H1 (cell line): ENCODE results near the gene LAMB3. TPM values are rescaled to one million over a fixed set of nuclear protein-coding genes. Genes with fewer than 3 reads are reported as not detected.
A peak's percentile ranks its signal among the peaks of the same experiment; 100 is the strongest.

ENCODE experiments used
- CTCF ChIA-PET: fragments of 300-600 bp; sonication (Branson Sonifier 250); formaldehyde crosslinking; loops from one replicate; lab custom pipeline; 2021; ENCODE audit not compliant: partially characterized antibody; lab: Charles Lee
- POLR2A ChIA-PET: fragments of 300-600 bp; sonication (Branson Sonifier 250); formaldehyde crosslinking; loops from one replicate; lab custom pipeline; 2021; ENCODE audit warnings: inconsistent platforms; ENCODE audit not compliant: partially characterized antibody; lab: Charles Lee
- DNase-seq, 2 experiments: peaks; one replicate each; pipeline versions ENCODE4 v3.0.0 to v3.0.0-alpha.2; 2010 to 2022; ENCODE audit warnings: low spot score in 2 of 2, low read depth in 1 of 2, mixed read lengths in 1 of 2
- FAIRE-seq: peaks from 2 replicates; lab custom pipeline; 2011; peaks lifted over from hg19 to GRCh38; lab: Jason Lieb, UNC
- H2AFZ ChIP-seq: 2 replicates; pipeline ENCODE4 v1.8.1; 2012; ENCODE audit warnings: low read length, inconsistent platforms
- H2AK5ac ChIP-seq: 2 replicates; pipeline ENCODE4 v1.6.1; 2013; ENCODE audit warnings: low read depth, low read length
- H2BK120ac ChIP-seq: replicated peaks from 2 replicates; pipeline ENCODE3; 2013; ENCODE audit warnings: low read depth, low read length, inconsistent platforms
- H2BK12ac ChIP-seq: 2 replicates; pipeline ENCODE4 v1.6.1; 2013; ENCODE audit warnings: low read depth, low read length
- H2BK15ac ChIP-seq: 2 replicates; pipeline ENCODE4 v1.6.1; 2013; ENCODE audit warnings: low read length
- H2BK20ac ChIP-seq: 2 replicates; pipeline ENCODE4 v1.6.1; 2013; ENCODE audit warnings: low read length
- H2BK5ac ChIP-seq: 2 replicates; pipeline ENCODE4 v1.6.1; 2013; ENCODE audit warnings: low read depth, low read length
- H3K14ac ChIP-seq: 2 replicates; pipeline ENCODE4 v1.6.1; 2013; ENCODE audit warnings: inconsistent platforms; ENCODE audit not compliant: insufficient read length
- H3K18ac ChIP-seq: 2 replicates; pipeline ENCODE4 v1.6.1; 2013; ENCODE audit warnings: low read length; ENCODE audit errors: extremely low read depth
- H3K23ac ChIP-seq: 2 replicates; pipeline ENCODE4 v1.6.1; 2013; ENCODE audit warnings: inconsistent platforms; ENCODE audit not compliant: insufficient read length
- H3K23me2 ChIP-seq: 2 replicates; pipeline ENCODE4 v1.6.1; 2013; ENCODE audit warnings: low read depth, low read length
- H3K27ac ChIP-seq: 2 replicates; pipeline ENCODE4 v1.6.1; 2011; ENCODE audit warnings: low read depth, low read length, inconsistent platforms
- H3K27me3 ChIP-seq, 4 experiments: replicated peaks in 1 of 4; 1 replicate in 1 of 4; 2 replicates in 3 of 4; pipeline versions ENCODE4 v1.6.1 to v1.8.1; 2011 to 2013; ENCODE audit warnings: low read length in 3 of 4, mild to moderate bottlenecking in 3 of 4, inconsistent platforms in 2 of 4, mixed read lengths in 2 of 4, moderate library complexity in 1 of 4; ENCODE audit not compliant: control insufficient read depth in 3 of 4, insufficient read depth in 3 of 4; ENCODE audit errors: extremely low read depth in 1 of 4
- H3K36me3 ChIP-seq, 4 experiments: 2 replicates each; pipeline versions ENCODE4 v1.6.1 to v1.8.1; 2011 to 2013; ENCODE audit warnings: mild to moderate bottlenecking in 4 of 4, low read length in 3 of 4, moderate library complexity in 2 of 4, control low read depth in 1 of 4, inconsistent platforms in 1 of 4; ENCODE audit not compliant: insufficient read depth in 4 of 4, control insufficient read depth in 2 of 4
- H3K4ac ChIP-seq: replicated peaks from 2 replicates; pipeline ENCODE3; 2013; ENCODE audit warnings: low read length, low read depth, mixed read lengths, inconsistent platforms; ENCODE audit not compliant: insufficient read length
- H3K4me1 ChIP-seq, 4 experiments: replicated peaks in 1 of 4; 1 replicate in 1 of 4; 2 replicates in 3 of 4; pipeline versions ENCODE4 v1.6.1 to v1.8.1; 2011 to 2013; ENCODE audit warnings: low read length in 3 of 4, inconsistent platforms in 2 of 4, mixed read lengths in 1 of 4; ENCODE audit not compliant: insufficient read depth in 4 of 4, control insufficient read depth in 3 of 4
- H3K4me2 ChIP-seq, 2 experiments: 2 replicates each; pipeline versions ENCODE4 v1.6.1 to v1.8.1; 2011 to 2013; ENCODE audit warnings: low read depth in 2 of 2, low read length in 2 of 2, control low read depth in 1 of 2, inconsistent platforms in 1 of 2, mild to moderate bottlenecking in 1 of 2; ENCODE audit not compliant: insufficient read depth in 1 of 2
- H3K4me3 ChIP-seq, 4 experiments: fragments of 200-600, 300-600 bp in 1 of 4; sonication (generic), shearing (Covaris generic), sonication (Bioruptor Twin) in 1 of 4; 2 replicates each; pipeline versions ENCODE4 v1.5.1 to v1.8.1; 2011 to 2016; ENCODE audit warnings: low read length in 4 of 4, low read depth in 3 of 4, control low read depth in 2 of 4, inconsistent platforms in 2 of 4, mild to moderate bottlenecking in 2 of 4, mixed read lengths in 1 of 4, moderate library complexity in 1 of 4; ENCODE audit not compliant: insufficient read depth in 2 of 4; ENCODE audit errors: extremely low read depth in 1 of 4
- H3K56ac ChIP-seq: replicated peaks from 2 replicates; pipeline ENCODE3; 2013; ENCODE audit warnings: low read depth, mild to moderate bottlenecking, mixed read lengths, low read length, inconsistent platforms; ENCODE audit not compliant: insufficient read length
- H3K79me1 ChIP-seq: 2 replicates; pipeline ENCODE4 v1.6.1; 2013; ENCODE audit warnings: low read depth, low read length, control low read depth
- H3K79me2 ChIP-seq, 2 experiments: 2 replicates each; pipeline versions ENCODE4 v1.6.1 to v1.8.1; 2012 to 2013; ENCODE audit warnings: low read length in 2 of 2, mild to moderate bottlenecking in 2 of 2, inconsistent platforms in 1 of 2; ENCODE audit not compliant: insufficient read depth in 2 of 2, control insufficient read depth in 1 of 2
- H3K9ac ChIP-seq, 4 experiments: replicated peaks in 1 of 4; 1 replicate in 1 of 4; 2 replicates in 3 of 4; pipeline versions ENCODE4 v1.6.1 to v1.8.1; 2011 to 2013; ENCODE audit warnings: low read depth in 3 of 4, low read length in 3 of 4, control low read depth in 2 of 4, mild to moderate bottlenecking in 2 of 4, moderate library complexity in 2 of 4, inconsistent platforms in 1 of 4; ENCODE audit errors: extremely low read depth in 1 of 4
- H3K9me3 ChIP-seq, 2 experiments: 2 replicates each; pipeline versions ENCODE4 v1.6.1 to v1.8.1; 2012 to 2013; ENCODE audit warnings: mild to moderate bottlenecking in 2 of 2, moderate library complexity in 2 of 2, control low read depth in 1 of 2, inconsistent platforms in 1 of 2, low read depth in 1 of 2, low read length in 1 of 2, mixed read lengths in 1 of 2; ENCODE audit not compliant: insufficient read depth in 2 of 2
- H4K20me1 ChIP-seq, 2 experiments: replicated peaks in 1 of 2; 2 replicates each; pipeline versions ENCODE3 to v1.8.1; 2011 to 2013; ENCODE audit warnings: inconsistent platforms in 2 of 2, low read length in 2 of 2, mild to moderate bottlenecking in 1 of 2; ENCODE audit not compliant: insufficient read depth in 2 of 2, control insufficient read depth in 1 of 2
- H4K5ac ChIP-seq: 2 replicates; pipeline ENCODE4 v1.6.1; 2013; ENCODE audit warnings: low read length, low read depth, mixed read lengths, inconsistent platforms; ENCODE audit not compliant: insufficient read length
- H4K8ac ChIP-seq: 2 replicates; pipeline ENCODE4 v1.8.0; 2013; ENCODE audit warnings: mild to moderate bottlenecking, moderate library complexity, low read length, inconsistent platforms; ENCODE audit not compliant: insufficient read depth; ENCODE audit errors: extremely low read depth
- H4K91ac ChIP-seq: replicated peaks from 2 replicates; pipeline ENCODE3; 2013; ENCODE audit warnings: low read length, mixed read lengths, inconsistent platforms; ENCODE audit not compliant: insufficient read length
- ATF2 ChIP-seq: IDR thresholded peaks from 2 replicates; pipeline ENCODE4 v1.6.1; 2012; ENCODE audit warnings: low read length, inconsistent platforms
- ATF3 ChIP-seq: IDR thresholded peaks from 2 replicates; pipeline ENCODE4 v1.6.1; 2011; ENCODE audit warnings: low read depth, mild to moderate bottlenecking, low read length; ENCODE audit not compliant: insufficient read depth
- GABPA ChIP-seq: IDR thresholded peaks from 2 replicates; pipeline ENCODE4 v1.6.1; 2011; ENCODE audit warnings: mild to moderate bottlenecking, low read length, moderate library complexity, borderline replicate concordance; ENCODE audit not compliant: insufficient read depth
- JUN ChIP-seq: IDR thresholded peaks from 2 replicates; pipeline ENCODE4 v1.6.1; 2011; ENCODE audit warnings: low read depth, mild to moderate bottlenecking, improper control_type of control experiment, low read length
- JUND ChIP-seq: IDR thresholded peaks from 2 replicates; pipeline ENCODE4 v1.6.1; 2011; ENCODE audit warnings: mild to moderate bottlenecking, improper control_type of control experiment, low read length
- KDM4A ChIP-seq: IDR thresholded peaks from one replicate; pipeline ENCODE4 v1.7.1; 2012; ENCODE audit warnings: low read depth, mild to moderate bottlenecking, moderate library complexity, low read length, inconsistent platforms; ENCODE audit not compliant: severe bottlenecking
- POU5F1 ChIP-seq: IDR thresholded peaks from 2 replicates; pipeline ENCODE4 v1.6.1; 2011; ENCODE audit warnings: low read depth, mild to moderate bottlenecking, low read length, moderate library complexity
- SP2 ChIP-seq: IDR thresholded peaks from 2 replicates; pipeline ENCODE4 v1.6.1; 2012; ENCODE audit warnings: mild to moderate bottlenecking, low read length, inconsistent platforms
- TAF1 ChIP-seq: IDR thresholded peaks from 2 replicates; pipeline ENCODE4 v1.6.1; 2011; ENCODE audit warnings: mild to moderate bottlenecking, low read depth, low read length
- TBP ChIP-seq: IDR thresholded peaks from 2 replicates; pipeline ENCODE4 v1.6.1; 2011; ENCODE audit warnings: low read depth, low read length, improper control_type of control experiment
- TEAD4 ChIP-seq: IDR thresholded peaks from 2 replicates; pipeline ENCODE4 v1.6.1; 2012; ENCODE audit warnings: low read depth, low read length, inconsistent platforms, mixed read lengths
- WGBS, 2 experiments: shearing (Covaris generic) in 1 of 2; methylation state at CpG; one replicate each; pipeline versions ENCODE4 v1.1.6 to v1.1.7; 2013 to 2015; ENCODE audit warnings: low lambda C conversion rate in 2 of 2, mixed read lengths in 2 of 2, inconsistent platforms in 1 of 2, low coverage in 1 of 2, missing lambda C conversion rate in 1 of 2; ENCODE audit not compliant: insufficient replicate concordance in 2 of 2, insufficient coverage in 1 of 2, insufficient read length in 1 of 2; ENCODE audit errors: extremely low coverage in 1 of 2, missing lambda C conversion rate in 1 of 2; 5-methylcytosine and 5-hydroxymethylcytosine counted together
- polyA plus RNA-seq, 7 experiments: library from polyadenylated mRNA; depleted of rRNA in 3 of 7; stranded (reverse) in 5 of 7; unstranded in 2 of 7; fragments of >200 nt in 5 of 7; fragments of 200-250 nt in 2 of 7; gene quantifications; 1 replicate in 5 of 7; 2 replicates in 1 of 7; 4 replicates in 1 of 7; pipeline versions ENCODE4 v1.2.1 to v1.2.3, GENCODE V29; 2011 to 2013; ENCODE audit warnings: missing spikeins in 2 of 7, mixed read lengths in 2 of 7
- total RNA-seq: library from RNA; stranded (reverse); fragmentation: NEBNext Ultra II Directional; extraction: Animal tissue kit (Norgen Biotek cat#: 25700); gene quantifications from 2 replicates; pipeline ENCODE4 v1.2.1, GENCODE V29; 2021

The LAMB3 gene
- total and polyA plus RNA-seq, 2 of the 8 experiments (the other 6 are each of a cell fraction or from before 2014, with no cell fraction given) = 0.45 to 0.50 TPM

- no peaks in the 10 kb centered on the region for H3K9me3 ChIP-seq
- H3K27me3 ChIP-seq = peaks cover 0 to 27% (median 17%) of the 10 kb centered on the region in 4 experiments; a peak in 6 of 7 replicates
- no peak overlapping the region for H3K18ac ChIP-seq
- no peak overlapping the region for H4K91ac ChIP-seq
- H3K56ac ChIP-seq = no peak overlapping the region
- CTCF ChIA-PET = interaction anchor here (0.6 to 27.8 kb wide), 9 partner anchors 10 to 164 kb away, joined by 3 to 636 read pairs (median 4); no protein-coding TSS in a partner anchor
- FAIRE-seq (no peak), DNase-seq (no peak)
- POLR2A ChIA-PET = no interaction called here
- no peak overlapping the region for H3K27ac ChIP-seq
- no peaks in the 10 kb centered on the region for H3K79me1 ChIP-seq
- H2AK5ac ChIP-seq = no peak overlapping the region
- peak overlapping the region; percentile 77; the same call in 1 of the 2 replicates for H2AFZ ChIP-seq
- H3K4me2 ChIP-seq = peak overlapping the region; percentile 64 to 82
- TF ChIP-seq JUN (no peak), JUND (no peak), KDM4A (no peak), GABPA (no peak), SP2 (no peak), POU5F1 (no peak), ATF3 (no peak), TAF1 (no peak), TBP (no peak), ATF2 (no peak), TEAD4 (no peak)
- TF ChIP-seq, all 59 proteins: peak for 0
- WGBS, 2 experiments = 82% methylated on average over 4 of the region's 4 CpGs; no CpG with 5 or more reads in 1 of the 2 experiments
- Histone ChIP-seq H3K4me1 (peaks cover 0 to 14% (median 9%) of the 10 kb centered on the region in 4 experiments; a peak in 5 of 7 replicates), H3K4me3 (peak overlapping the region in 3 of 4 experiments; percentile 32 to 45 (median 44); a peak in 4 of 8 replicates), H2BK12ac (peak overlapping the region; percentile 77; the same call in 1 of the 2 replicates), H3K14ac (no peak overlapping the region), H4K8ac (no peak overlapping the region), H3K23ac (no peak overlapping the region), H3K4ac (no peak overlapping the region), H4K5ac (no peak overlapping the region), H2BK5ac (no peak overlapping the region), H2BK15ac (no peak overlapping the region), H3K23me2 (no peaks in the 10 kb centered on the region; the same call in 1 of the 2 replicates), H2BK20ac (no peak overlapping the region), H4K20me1 (no peaks in the 10 kb centered on the region), H3K36me3 (no peaks in the 10 kb centered on the region), H3K79me2 (no peaks in the 10 kb centered on the region), H2BK120ac (no peak overlapping the region), H3K9ac (no peak overlapping the region)
These were observed 65.9 kb downstream of the LAMB3 start for GRCh38 chr1:209586221-209586740.
